Gastroesophageal sphincter (tissue), 4 donors: ENCODE measurements around the gene HSPA1A. TPM values are rescaled to one million over a fixed set of nuclear protein-coding genes. Genes with fewer than 3 reads are reported as not detected.
A peak's percentile ranks its signal among the peaks of the same experiment; 100 is the strongest.

ENCODE experiments used
- ATAC-seq: fragments of 150-250 bp; one replicate; pipeline ENCODE4 v1.9.1; 2016; ENCODE audit warnings: mild to moderate bottlenecking, moderate library complexity
- H3K27ac ChIP-seq, 4 donors: fragments of 200-600 bp; sonication (generic) in 3 of 4; 1 replicate in 3 of 4; 2 replicates in 1 of 4; pipeline ENCODE4 v1.5.1; 2016 to 2019
- H3K27me3 ChIP-seq: fragments of 200-600 bp; sonication (generic); one replicate; pipeline ENCODE4 v1.5.1; 2019
- H3K36me3 ChIP-seq, 2 donors: fragments of 200-600 bp; sonication (generic); one replicate each; pipeline ENCODE4 v1.5.1; 2019; ENCODE audit warnings: control low read depth in 1 of 2
- H3K4me1 ChIP-seq, 3 donors: fragments of 200-600 bp; sonication (generic); 1 replicate in 2 of 3; 2 replicates in 1 of 3; pipeline ENCODE4 v1.5.1; 2016 to 2019; ENCODE audit warnings: control low read depth in 2 of 3
- H3K4me3 ChIP-seq, 2 donors: fragments of 200-600 bp; sonication (generic); one replicate each; pipeline ENCODE4 v1.5.1; 2019; ENCODE audit warnings: mild to moderate bottlenecking in 1 of 2, moderate library complexity in 1 of 2
- H3K9me3 ChIP-seq, 3 donors: fragments of 200-600 bp; sonication (generic); one replicate each; pipeline ENCODE4 v1.5.1; 2017 to 2019; ENCODE audit warnings: control low read depth in 2 of 3
- EP300 ChIP-seq: sonication (generic); formaldehyde crosslinking; IDR thresholded peaks from one replicate; pipeline ENCODE4 v1.6.1; 2017; ENCODE audit warnings: antibody characterized with exemption, mild to moderate bottlenecking
- POLR2A ChIP-seq, 2 donors: fragments of 450-650 bp; IDR thresholded peaks; one replicate each; pipeline ENCODE4 v1.6.1; 2017; ENCODE audit warnings: antibody characterized with exemption in 2 of 2, mild to moderate bottlenecking in 2 of 2, moderate library complexity in 1 of 2
- POLR2AphosphoS5 ChIP-seq: sonication (generic); formaldehyde crosslinking; IDR thresholded peaks from one replicate; pipeline ENCODE4 v1.6.1; 2017; ENCODE audit warnings: antibody characterized with exemption
- WGBS, 2 donors: methylation state at CpG; one replicate each; pipeline ENCODE4 v1.1.5; 2018; ENCODE audit warnings: low coverage in 1 of 2; 5-methylcytosine and 5-hydroxymethylcytosine counted together
- total RNA-seq, 4 donors: library from RNA; depleted of rRNA; stranded (reverse); fragments of >200 nt; gene quantifications; one replicate each; pipeline ENCODE4 v1.1.0, GENCODE V29; 2016
- TF ChIP-seq, protein P1 (sequence below), 4 experiments: fragments of 200-600 bp in 2 of 4; fragments of 450-650 bp in 2 of 4; sonication (generic) in 1 of 4; IDR thresholded peaks; one replicate each; pipeline ENCODE4 v1.5.1; 2017 to 2019; ENCODE audit warnings: antibody characterized with exemption in 4 of 4, mild to moderate bottlenecking in 2 of 4, moderate library complexity in 2 of 4

The HSPA1A gene
- total RNA-seq, 4 donors from 2014 or later, result 287 to 496 (median 351) TPM

DNA sequence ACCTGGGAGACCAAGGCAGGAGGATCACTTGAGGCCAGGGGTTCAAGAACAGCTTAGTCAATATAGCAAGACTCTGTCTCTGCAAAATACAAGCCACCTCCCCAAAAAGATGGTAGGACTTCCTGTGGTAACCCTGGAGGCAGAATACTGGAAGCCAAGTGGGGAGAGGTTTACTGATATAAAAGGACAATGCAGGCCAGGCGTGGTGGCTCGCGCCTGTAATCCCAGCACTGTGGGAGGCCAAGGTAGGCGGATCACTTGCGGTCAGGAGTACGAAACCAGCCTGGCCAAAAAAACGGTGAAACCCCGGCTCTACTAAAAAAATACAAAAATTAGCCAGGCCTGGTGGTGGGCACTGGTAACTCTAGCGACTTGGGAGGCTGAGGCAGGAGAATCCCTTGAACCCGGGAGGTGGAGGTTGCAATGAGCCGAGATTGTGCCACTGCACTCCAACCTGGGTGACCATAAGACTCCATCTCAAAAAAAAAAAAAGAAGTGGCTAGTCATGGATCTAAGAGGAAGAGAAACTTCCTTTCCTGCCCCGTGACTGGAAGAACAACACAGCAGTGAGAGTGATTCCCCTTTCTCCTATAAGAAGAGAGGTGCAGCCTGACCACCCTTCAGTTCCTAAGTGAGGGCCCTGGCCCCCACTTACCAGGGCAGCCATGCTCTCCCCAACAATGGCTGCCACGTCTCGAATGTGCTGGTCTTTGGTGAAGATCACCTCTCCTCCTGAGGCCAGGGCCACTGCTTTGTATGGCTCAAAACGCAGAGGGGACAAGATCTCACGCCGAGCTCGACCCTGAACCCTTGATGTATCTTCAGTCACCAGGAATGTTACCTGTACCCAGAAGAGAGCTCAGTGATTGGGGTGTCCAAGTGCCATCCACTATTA lies 46.7 kb upstream of the HSPA1A start:
- ATAC-seq, result no peak
- Histone ChIP-seq H3K27me3 (no peaks in the 10 kb centered on the region), H3K36me3 (no peaks in the 10 kb centered on the region), H3K4me1 (peaks cover 0 to 15% (median 3%) of the 10 kb centered on the region in 3 donors), H3K4me3 (no peak overlapping the region), H3K27ac (no peak overlapping the region), H3K9me3 (no peaks in the 10 kb centered on the region)
- WGBS, 2 donors, result 84 to 91% methylated on average over 8 to 11 of the region's 18 CpGs
- TF ChIP-seq, protein P1, sequence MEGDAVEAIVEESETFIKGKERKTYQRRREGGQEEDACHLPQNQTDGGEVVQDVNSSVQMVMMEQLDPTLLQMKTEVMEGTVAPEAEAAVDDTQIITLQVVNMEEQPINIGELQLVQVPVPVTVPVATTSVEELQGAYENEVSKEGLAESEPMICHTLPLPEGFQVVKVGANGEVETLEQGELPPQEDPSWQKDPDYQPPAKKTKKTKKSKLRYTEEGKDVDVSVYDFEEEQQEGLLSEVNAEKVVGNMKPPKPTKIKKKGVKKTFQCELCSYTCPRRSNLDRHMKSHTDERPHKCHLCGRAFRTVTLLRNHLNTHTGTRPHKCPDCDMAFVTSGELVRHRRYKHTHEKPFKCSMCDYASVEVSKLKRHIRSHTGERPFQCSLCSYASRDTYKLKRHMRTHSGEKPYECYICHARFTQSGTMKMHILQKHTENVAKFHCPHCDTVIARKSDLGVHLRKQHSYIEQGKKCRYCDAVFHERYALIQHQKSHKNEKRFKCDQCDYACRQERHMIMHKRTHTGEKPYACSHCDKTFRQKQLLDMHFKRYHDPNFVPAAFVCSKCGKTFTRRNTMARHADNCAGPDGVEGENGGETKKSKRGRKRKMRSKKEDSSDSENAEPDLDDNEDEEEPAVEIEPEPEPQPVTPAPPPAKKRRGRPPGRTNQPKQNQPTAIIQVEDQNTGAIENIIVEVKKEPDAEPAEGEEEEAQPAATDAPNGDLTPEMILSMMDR (IDR thresholded peaks at IDR 0.05), result no peak
- TF ChIP-seq POLR2A (IDR thresholded peaks at IDR 0.05) (no peak), EP300 (no peak), POLR2AphosphoS5 (no peak)

DNA sequence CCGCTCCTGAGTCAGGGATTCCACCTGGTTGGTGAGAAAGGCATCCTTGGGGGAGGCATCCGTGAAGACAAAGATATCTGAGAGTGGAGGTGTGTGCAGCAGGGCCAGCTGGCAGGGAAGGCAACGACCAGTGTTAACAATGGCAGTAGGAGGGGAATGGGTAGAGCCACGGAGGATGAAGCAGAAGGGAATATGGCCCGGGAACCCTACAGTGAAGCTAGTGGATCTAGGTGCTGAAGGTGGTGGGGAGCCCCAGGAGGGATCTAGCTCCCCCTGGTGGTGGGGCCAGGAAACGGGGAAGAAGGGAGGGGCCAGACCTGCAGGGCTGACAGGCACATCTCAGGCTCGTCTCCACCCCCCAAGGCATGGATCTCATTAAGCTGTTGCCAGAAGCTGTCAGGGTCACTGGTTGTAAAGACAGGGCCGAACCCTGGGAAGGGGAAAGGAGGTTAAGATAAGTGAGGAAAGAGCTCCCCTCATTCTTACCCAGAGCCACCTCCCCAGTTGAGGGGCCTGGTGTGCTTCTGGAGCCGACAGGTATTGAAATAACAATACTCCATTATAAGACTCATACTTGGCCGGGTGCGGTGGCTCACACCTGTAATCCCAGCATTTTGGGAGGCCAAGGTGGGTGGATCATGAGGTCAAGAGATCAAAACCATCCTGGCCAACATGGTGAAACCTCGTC lies 45.5 kb upstream of the HSPA1A start:
- Histone ChIP-seq H3K4me3 (no peak overlapping the region), H3K27ac (no peak overlapping the region), H3K4me1 (peaks cover 0 to 15% (median 3%) of the 10 kb centered on the region in 3 donors), H3K36me3 (no peaks in the 10 kb centered on the region), H3K27me3 (no peaks in the 10 kb centered on the region), H3K9me3 (no peaks in the 10 kb centered on the region)
- peak; percentile 51 for ATAC-seq
- 42 to 60% methylated on average over 7 to 10 of the region's 12 CpGs for WGBS, 2 donors
- TF ChIP-seq EP300 (no peak), POLR2A (IDR thresholded peaks at IDR 0.05) (no peak)
- TF ChIP-seq, protein P1 (IDR thresholded peaks at IDR 0.05), result peak in 3 of 4 experiments; percentile 68 to 87 (median 75)

DNA sequence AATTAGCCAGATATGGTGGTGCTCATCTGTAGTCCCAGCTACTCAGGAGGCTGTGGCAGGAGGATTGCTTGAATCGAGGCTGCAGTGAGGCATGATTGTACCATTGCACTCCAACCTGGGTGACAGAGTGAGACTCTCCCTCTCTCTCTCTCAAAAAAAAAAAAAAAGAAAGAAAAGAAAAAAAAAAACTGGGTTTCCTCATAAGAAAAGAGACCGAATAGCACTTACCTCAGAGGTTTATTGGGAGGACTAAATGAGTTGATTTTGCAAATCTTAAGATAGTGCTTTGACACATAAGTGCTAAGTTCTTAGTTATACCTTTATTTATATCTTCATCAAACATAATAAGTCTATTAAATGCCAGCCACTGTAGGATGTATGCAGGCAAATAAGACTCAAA lies 44.5 kb upstream of the HSPA1A start:
- Histone ChIP-seq H3K4me1 (peaks cover 0 to 9% (median 3%) of the 10 kb centered on the region in 3 donors), H3K9me3 (no peaks in the 10 kb centered on the region), H3K4me3 (no peak overlapping the region), H3K27ac (no peak overlapping the region), H3K36me3 (no peaks in the 10 kb centered on the region), H3K27me3 (no peaks in the 10 kb centered on the region)
- 100% methylated on average over 2 of the region's 2 CpGs for WGBS, 2 donors
- ATAC-seq, result no peak
- no peak for TF ChIP-seq EP300
- TF ChIP-seq, protein P1 (IDR thresholded peaks at IDR 0.05), result no peak
- TF ChIP-seq POLR2AphosphoS5, result no peak
- TF ChIP-seq POLR2A (IDR thresholded peaks at IDR 0.05), result no peak

DNA sequence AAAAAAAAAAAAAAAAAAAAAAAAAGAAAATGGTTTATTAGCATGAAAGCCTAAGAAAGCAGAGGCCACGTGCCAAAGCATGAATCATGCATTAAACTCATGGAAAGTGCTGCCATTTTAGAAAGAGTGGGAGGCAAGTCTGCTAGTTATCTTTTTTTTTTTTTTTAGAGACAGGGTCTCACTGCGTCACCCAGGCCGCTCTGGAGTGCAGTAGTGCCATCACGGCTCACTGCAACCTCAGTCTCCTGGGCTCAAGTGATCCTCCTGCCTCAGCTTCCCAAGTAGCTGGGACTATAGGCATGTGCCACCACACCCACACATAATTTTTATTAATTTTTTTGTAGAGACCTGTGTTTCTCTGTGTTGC lies 43.4 kb upstream of the HSPA1A start:
- 49 to 66% methylated on average over 3 to 4 of the region's 4 CpGs for WGBS, 2 donors
- ATAC-seq, result no peak
- Histone ChIP-seq H3K4me1 (peaks cover 0 to 7% (median 5%) of the 10 kb centered on the region in 3 donors), H3K27ac (no peak overlapping the region), H3K9me3 (no peaks in the 10 kb centered on the region), H3K4me3 (no peak overlapping the region), H3K36me3 (no peaks in the 10 kb centered on the region), H3K27me3 (no peaks in the 10 kb centered on the region)
- no peak for TF ChIP-seq EP300
- TF ChIP-seq POLR2A (IDR thresholded peaks at IDR 0.05), result no peak
- no peak for TF ChIP-seq POLR2AphosphoS5
- TF ChIP-seq, protein P1 (IDR thresholded peaks at IDR 0.05), result no peak
